Endometrial microvascular endothelial cells (primary cell): ENCODE results near the gene ATRN. TPM values are rescaled to one million over a fixed set of nuclear protein-coding genes. Genes with fewer than 3 reads are reported as not detected.
"Not testable (repeated sequence)": the region's sequence is repeated elsewhere in the genome, so short reads cannot be mapped to it uniquely, and the experiment has no call there.

ENCODE experiments used
- in situ Hi-C: cut with HindIII; loops from 2 replicates; pipeline ENCODE4 v1.10.0; 2017; ENCODE audit warnings: low sequenced_read_pairs, low pct_unique_long_range_greater_than_20kb; ENCODE audit errors: inconsistent ontology term
- total RNA-seq: library from RNA; depleted of rRNA; stranded (reverse); fragments of >200 nt; gene quantifications from one replicate; pipeline ENCODE4 v1.2.3, GENCODE V29; 2015; ENCODE audit errors: inconsistent ontology term

ATRN gene
- total RNA-seq, 1 donor from 2014 or later, result 22.8 TPM

GRCh38 chr20:3461911-3462677 is 8.7 kb upstream of the ATRN start:
- in situ Hi-C loops, result no loop called here

- in situ Hi-C loops, result no loop called here
Observed at GRCh38 chr20:3464166-3464565, 6.7 kb upstream of the ATRN start.

- in situ Hi-C loops, result no loop called here
Observed at GRCh38 chr20:3465301-3465700, 5.5 kb upstream of the ATRN start.

GRCh38 chr20:3470208-3470626 is 601 bp upstream of the ATRN start:
- in situ Hi-C loops, result no loop called here

DNA sequence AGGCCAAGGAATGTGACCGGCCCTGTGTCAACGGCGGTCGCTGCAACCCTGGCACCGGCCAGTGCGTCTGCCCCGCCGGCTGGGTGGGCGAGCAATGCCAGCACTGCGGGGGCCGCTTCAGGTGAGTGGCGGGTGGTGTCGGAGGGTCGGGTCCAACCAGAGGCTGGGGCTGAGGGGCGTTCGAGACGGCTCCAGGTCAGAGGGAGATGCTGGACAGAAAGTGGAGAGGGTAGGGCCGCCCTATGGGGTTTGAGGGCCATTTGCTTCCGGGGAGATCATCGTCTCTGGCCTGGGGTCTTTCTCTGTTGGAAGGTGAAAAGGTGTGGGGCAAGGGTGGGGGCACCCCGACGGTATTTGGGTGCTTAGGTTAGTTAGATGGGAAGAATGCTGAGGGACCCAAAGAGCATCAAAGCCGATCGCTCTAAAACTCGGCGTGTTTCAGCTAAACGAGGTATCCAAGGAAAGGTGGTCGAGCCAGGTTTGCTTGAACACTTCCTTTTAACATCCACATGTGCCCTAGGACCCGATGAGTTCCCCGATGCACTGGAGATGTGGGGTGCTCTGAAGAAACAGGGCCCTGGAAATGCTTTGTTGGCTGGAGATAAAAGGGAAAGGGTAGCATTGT is 691 bp downstream of the ATRN start:
- in situ Hi-C loops, result no loop called here

GRCh38 chr20:3472105-3472504 is 1.3 kb downstream of the ATRN start:
- in situ Hi-C loops, result no loop called here

GRCh38 chr20:3473324-3473723 is 2.5 kb downstream of the ATRN start:
- in situ Hi-C loops, result no loop called here

GRCh38 chr20:3473944-3474343 is 3.1 kb downstream of the ATRN start:
- in situ Hi-C loops, result no loop called here

GRCh38 chr20:3477003-3477860 is 6.4 kb downstream of the ATRN start:
- in situ Hi-C loops, result not testable (repeated sequence)

- in situ Hi-C loops, result no loop called here
Observed at GRCh38 chr20:3477861-3478544, 7.2 kb downstream of the ATRN start.

DNA sequence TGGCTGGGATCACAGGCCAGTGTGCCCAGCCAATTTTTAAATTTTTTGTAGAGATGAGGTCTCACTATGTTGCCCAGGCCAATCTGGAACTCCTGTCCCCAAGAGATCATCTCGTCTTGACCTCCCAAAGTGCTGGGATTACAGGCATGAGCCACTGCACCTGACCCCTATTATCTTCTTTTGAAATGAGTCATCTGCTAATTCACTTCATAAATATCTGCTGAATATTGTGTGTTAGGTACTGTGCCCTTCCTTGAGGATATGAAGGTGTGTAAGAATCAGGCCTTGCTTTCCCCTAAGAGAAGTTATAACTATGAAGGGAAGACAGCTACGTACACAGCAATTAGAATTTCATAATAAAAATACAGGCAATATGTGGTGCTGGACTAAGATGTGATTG is 8.2 kb downstream of the ATRN start:
- in situ Hi-C loops, result no loop called here

GRCh38 chr20:3479759-3480615 is 9.2 kb downstream of the ATRN start:
- in situ Hi-C loops, result no loop called here

- in situ Hi-C loops, result no loop called here
Observed at GRCh38 chr20:3483309-3483708, 12.5 kb downstream of the ATRN start.

DNA sequence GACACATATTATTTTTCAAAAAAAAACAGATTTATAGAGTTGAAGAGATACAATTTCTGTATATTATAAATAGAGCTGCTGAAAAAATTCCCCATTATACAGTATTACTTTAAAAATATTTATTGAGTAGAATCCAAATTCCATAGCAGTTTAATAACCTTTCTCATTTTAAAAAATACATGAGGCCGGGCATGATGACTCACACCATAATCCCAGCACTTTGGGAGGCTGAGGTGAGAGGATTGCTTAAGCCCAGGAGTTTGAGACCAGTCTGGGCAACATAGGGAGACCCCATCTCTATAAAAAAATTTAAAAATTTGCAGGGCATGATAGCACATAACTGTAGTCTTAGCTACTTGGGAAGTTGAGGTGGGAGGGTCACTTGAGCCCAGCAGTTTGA is 13.0 kb downstream of the ATRN start:
- in situ Hi-C loops, result no loop called here

- in situ Hi-C loops, result no loop called here
Observed at GRCh38 chr20:3485913-3486312, 15.1 kb downstream of the ATRN start.

DNA sequence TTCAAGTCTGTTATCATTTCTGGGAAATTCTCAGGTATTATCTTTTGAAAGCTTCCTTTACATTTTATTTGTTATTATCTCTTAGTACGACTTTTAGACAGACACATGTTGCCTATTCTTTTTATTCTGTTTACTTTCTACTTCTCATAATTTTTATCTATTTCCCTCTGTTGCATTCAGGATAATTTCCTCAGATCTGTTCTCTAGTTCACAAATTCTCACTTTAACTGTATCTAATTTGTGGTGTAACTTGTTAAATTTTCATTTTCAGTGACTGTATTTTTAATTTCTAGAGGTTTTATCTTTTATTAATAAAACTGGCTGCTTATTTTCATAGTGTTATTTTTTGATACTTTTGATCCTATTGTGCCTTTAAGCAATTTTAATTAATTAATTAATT is 16.0 kb downstream of the ATRN start:
- in situ Hi-C loops, result no loop called here

GRCh38 chr20:3492669-3493068 is 21.9 kb downstream of the ATRN start:
- in situ Hi-C loops, result no loop called here

- in situ Hi-C loops, result no loop called here
Observed at GRCh38 chr20:3494218-3494617, 23.4 kb downstream of the ATRN start.
